ENCODE measurements around the gene ZNF536. TPM values are rescaled to one million over a fixed set of nuclear protein-coding genes. Genes with fewer than 3 reads are reported as not detected.

The ZNF536 gene
- total and polyA plus RNA-seq, 2 donors (not counting 1 experiment from before 2014, with no cell fraction given), result not detected

GRCh38 chr19:30596813-30597399 lies 224.7 kb downstream of the ZNF536 start:
- no peak overlapping the region for H3K4me3 Mint-ChIP-seq
- TF ChIP-seq EZH2 (IDR thresholded peaks at IDR 0.05; ENCODE audit: borderline replicate concordance, insufficient read depth, low read depth, low read length, poor library complexity, severe bottlenecking), result no peak
- no peak overlapping the region for H3K27ac Mint-ChIP-seq
- H4K20me1 ChIP-seq (ENCODE audit: control insufficient read depth, insufficient read depth, low read length, poor library complexity, severe bottlenecking), result no peaks in the 10 kb centered on the region
- no peak overlapping the region for H3K4me3 ChIP-seq (ENCODE audit: control extremely low read depth in 1 of 5, extremely low read depth in 1 of 5, insufficient read depth in 1 of 5, low read depth in 2 of 5, low read length in 4 of 5)
- peaks cover 0 to 16% (median 0%) of the 10 kb centered on the region in 3 donors for H3K9me3 ChIP-seq (ENCODE audit: control extremely low read depth in 1 of 3, control insufficient read depth in 2 of 3, insufficient read depth in 1 of 3, low read length in 2 of 3)
- no peak overlapping the region for H3K27ac ChIP-seq (ENCODE audit: low read length in 2 of 2)
- H3K4me2 ChIP-seq (replicated peaks; ENCODE audit: low read depth, low read length, poor library complexity, severe bottlenecking), result no peak overlapping the region
- H3K9ac ChIP-seq (ENCODE audit: low read length), result no peak overlapping the region
- H2AFZ ChIP-seq (ENCODE audit: insufficient read depth, low read depth, low read length, poor library complexity, severe bottlenecking), result no peak overlapping the region
- H3K27me3 ChIP-seq (replicated peaks in 1 of 4; ENCODE audit: control extremely low read depth in 1 of 4, control insufficient read depth in 3 of 4, insufficient read depth in 4 of 4, low read length in 3 of 4), result no peaks in the 10 kb centered on the region
- no peaks in the 10 kb centered on the region for H3K36me3 ChIP-seq (replicated peaks in 1 of 2; ENCODE audit: control extremely low read depth in 1 of 2, control insufficient read depth in 1 of 2, extremely low read depth in 1 of 2, insufficient read depth in 2 of 2, low read length in 1 of 2)
- no peaks in the 10 kb centered on the region for H3K9me3 Mint-ChIP-seq (ENCODE audit: insufficient read depth)
- no peaks in the 10 kb centered on the region for H3K79me2 ChIP-seq (ENCODE audit: control insufficient read depth, insufficient read depth, low read length)
- 80% methylated on average over 1 of the region's 9 CpGs for WGBS (ENCODE audit: insufficient coverage)
- ChIA-PET CTCF (no interaction called here), POLR2A (no interaction called here)
- no peaks in the 10 kb centered on the region for H3K27me3 Mint-ChIP-seq
- H3K4me1 ChIP-seq (ENCODE audit: control insufficient read depth in 2 of 2, insufficient read depth in 2 of 2, low read length in 2 of 2), result no peaks in the 10 kb centered on the region
- no peaks in the 10 kb centered on the region for H3K4me1 Mint-ChIP-seq
- no peak for ATAC-seq (ENCODE audit: low read depth)
- no peak for DNase-seq
- intact Hi-C loops (cut with micrococcal nuclease), result no loop called here

- no peak for ATAC-seq (ENCODE audit: low read depth)
- CTCF ChIA-PET, result no interaction called here
- H3K27me3 ChIP-seq (replicated peaks in 1 of 4; ENCODE audit: control extremely low read depth in 1 of 4, control insufficient read depth in 3 of 4, insufficient read depth in 4 of 4, low read length in 3 of 4), result no peaks in the 10 kb centered on the region
- no peak overlapping the region for H3K4me3 Mint-ChIP-seq
- no peak for TF ChIP-seq CTCF (IDR thresholded peaks at IDR 0.05)
- TF ChIP-seq EZH2 (IDR thresholded peaks at IDR 0.05; ENCODE audit: borderline replicate concordance, insufficient read depth, low read depth, low read length, poor library complexity, severe bottlenecking), result no peak
- no peak for DNase-seq
- no peaks in the 10 kb centered on the region for H3K27me3 Mint-ChIP-seq
- H3K27ac ChIP-seq (ENCODE audit: low read length in 2 of 2), result no peak overlapping the region
- intact Hi-C loops (cut with micrococcal nuclease), result no loop called here
- no peak overlapping the region for H2AFZ ChIP-seq (ENCODE audit: insufficient read depth, low read depth, low read length, poor library complexity, severe bottlenecking)
- no peaks in the 10 kb centered on the region for H3K4me1 ChIP-seq (ENCODE audit: control insufficient read depth in 2 of 2, insufficient read depth in 2 of 2, low read length in 2 of 2)
- H3K9ac ChIP-seq (ENCODE audit: low read length), result no peak overlapping the region
- no peak overlapping the region for H3K4me3 ChIP-seq (ENCODE audit: control extremely low read depth in 1 of 5, extremely low read depth in 1 of 5, insufficient read depth in 1 of 5, low read depth in 2 of 5, low read length in 4 of 5)
- H3K79me2 ChIP-seq (ENCODE audit: control insufficient read depth, insufficient read depth, low read length), result no peaks in the 10 kb centered on the region
- no peak overlapping the region for H3K4me2 ChIP-seq (replicated peaks; ENCODE audit: low read depth, low read length, poor library complexity, severe bottlenecking)
- POLR2A ChIA-PET, result no interaction called here
- no peaks in the 10 kb centered on the region for H4K20me1 ChIP-seq (ENCODE audit: control insufficient read depth, insufficient read depth, low read length, poor library complexity, severe bottlenecking)
- no peaks in the 10 kb centered on the region for H3K4me1 Mint-ChIP-seq
- no peaks in the 10 kb centered on the region for H3K9me3 Mint-ChIP-seq (ENCODE audit: insufficient read depth)
- H3K36me3 ChIP-seq (replicated peaks in 1 of 2; ENCODE audit: control extremely low read depth in 1 of 2, control insufficient read depth in 1 of 2, extremely low read depth in 1 of 2, insufficient read depth in 2 of 2, low read length in 1 of 2), result no peaks in the 10 kb centered on the region
- H3K27ac Mint-ChIP-seq, result no peak overlapping the region
- peaks cover 0 to 12% (median 0%) of the 10 kb centered on the region in 3 donors for H3K9me3 ChIP-seq (ENCODE audit: control extremely low read depth in 1 of 3, control insufficient read depth in 2 of 3, insufficient read depth in 1 of 3, low read length in 2 of 3)
Measured at GRCh38 chr19:30598688-30599087, 226.5 kb downstream of the ZNF536 start.

Measured in B cell (primary cell).